K562 (cell line): ENCODE results near the gene PSD2. TPM values are rescaled to one million over a fixed set of nuclear protein-coding genes. Genes with fewer than 3 reads are reported as not detected.
A peak's percentile ranks its signal among the peaks of the same experiment; 100 is the strongest.

Experiments used
- BRD9 ChIP-seq: fragments of 450-650 bp; IDR thresholded peaks from 2 replicates; pipeline ENCODE4 v1.6.1; 2018; ENCODE audit warnings: low read depth; ENCODE audit not compliant: partially characterized antibody
- CHD1 ChIP-seq: fragments of 200-600 bp; sonication (generic); IDR thresholded peaks from one replicate; pipeline ENCODE4 v1.6.1; 2012; ENCODE audit warnings: mild to moderate bottlenecking, moderate library complexity, low read length, inconsistent platforms
- CTBP1 ChIP-seq: fragments of 450-650 bp; IDR thresholded peaks from 2 replicates; pipeline ENCODE4 v1.6.1; 2016; ENCODE audit warnings: borderline replicate concordance
- GATAD2B ChIP-seq: fragments of 450-650 bp; IDR thresholded peaks from 2 replicates; pipeline ENCODE4 v1.6.1; 2017; ENCODE audit warnings: mild to moderate bottlenecking, borderline replicate concordance
- NR2F6 ChIP-seq: fragments of 450-650 bp; formaldehyde crosslinking; IDR thresholded peaks from 2 replicates; pipeline ENCODE4 v1.4.0; 2020; ENCODE audit warnings: mild to moderate bottlenecking
- SIX5 ChIP-seq, 2 experiments: IDR thresholded peaks; 2 replicates each; pipeline ENCODE4 v1.6.1; 2011; ENCODE audit warnings: low read length in 2 of 2, borderline replicate concordance in 1 of 2, low read depth in 1 of 2, mild to moderate bottlenecking in 1 of 2, moderate library complexity in 1 of 2; ENCODE audit not compliant: insufficient read depth in 1 of 2
- ZNF140 ChIP-seq: fragments of 250-450 bp; sonication (Bioruptor Pico); IDR thresholded peaks from 2 replicates; pipeline ENCODE4 v1.8.0; 2021; ENCODE audit warnings: moderate library complexity, mild to moderate bottlenecking, inconsistent platforms
- ZNF184 ChIP-seq: sonication (generic); formaldehyde crosslinking; IDR thresholded peaks from 2 replicates; pipeline ENCODE4 v1.5.0; 2020; ENCODE audit warnings: missing genetic modification reagents
- ZNF274 ChIP-seq: IDR thresholded peaks from 2 replicates; pipeline ENCODE4 v1.6.1; 2011; ENCODE audit warnings: low read depth, mild to moderate bottlenecking, low read length, moderate library complexity, borderline replicate concordance
- ZNF586 ChIP-seq: fragments of 450-650 bp; formaldehyde crosslinking; conservative IDR thresholded peaks from 2 replicates; pipeline ENCODE4 v1.4.0; 2020; ENCODE audit warnings: mild to moderate bottlenecking, moderate library complexity
- polyA plus RNA-seq, 8 experiments: library from polyadenylated mRNA; depleted of rRNA in 4 of 8; stranded (reverse) in 5 of 8; unstranded in 3 of 8; fragments of >200 nt; fragmentation: Nextera tagmentation in 2 of 8; fragmentation: Illumina TruSeq in 1 of 8; extraction: Ambion mirVana in 2 of 8; extraction: Trizol in 1 of 8; gene quantifications; 2 replicates each; pipeline versions ENCODE4 v1.2.1 to v1.2.3, GENCODE V29; 2011 to 2014; ENCODE audit warnings: inconsistent platforms in 1 of 8, missing spikeins in 1 of 8
- total RNA-seq, 7 experiments: library from RNA; depleted of rRNA in 6 of 7; stranded (reverse); fragments of >200 nt in 6 of 7; fragmentation: Illumina TruSeq in 2 of 7; extraction: Trizol in 2 of 7; gene quantifications; 2 replicates each; pipeline versions ENCODE4 v1.2.1 to v1.2.3, GENCODE V29; 2011 to 2021; ENCODE audit warnings: low replicate concordance in 1 of 7
- TF ChIP-seq, protein P1 (sequence below): fragments of 450-650 bp; IDR thresholded peaks from 2 replicates; pipeline ENCODE4 v1.6.1; 2016; ENCODE audit warnings: borderline replicate concordance
- TF ChIP-seq, protein P2 (sequence below): fragments of 250-450 bp; sonication (Bioruptor Pico); IDR thresholded peaks from 2 replicates; pipeline ENCODE4 v1.4.0; 2020; ENCODE audit warnings: mild to moderate bottlenecking
- TF ChIP-seq, protein P3 (sequence below): fragments of 450-650 bp; formaldehyde crosslinking; IDR thresholded peaks from 2 replicates; pipeline ENCODE4 v1.4.0; 2022; ENCODE audit warnings: missing genetic modification characterization
- TF ChIP-seq, protein P4 (sequence below): fragments of 450-650 bp; IDR thresholded peaks from 2 replicates; pipeline ENCODE4 v1.6.1; 2016; ENCODE audit warnings: low read depth

The PSD2 gene
- total and polyA plus RNA-seq, 9 of the 15 experiments (the other 6 are each of a cell fraction or from before 2014, with no cell fraction given) = 0.01 to 0.09 (median 0.04) TPM; not detected in 4

DNA sequence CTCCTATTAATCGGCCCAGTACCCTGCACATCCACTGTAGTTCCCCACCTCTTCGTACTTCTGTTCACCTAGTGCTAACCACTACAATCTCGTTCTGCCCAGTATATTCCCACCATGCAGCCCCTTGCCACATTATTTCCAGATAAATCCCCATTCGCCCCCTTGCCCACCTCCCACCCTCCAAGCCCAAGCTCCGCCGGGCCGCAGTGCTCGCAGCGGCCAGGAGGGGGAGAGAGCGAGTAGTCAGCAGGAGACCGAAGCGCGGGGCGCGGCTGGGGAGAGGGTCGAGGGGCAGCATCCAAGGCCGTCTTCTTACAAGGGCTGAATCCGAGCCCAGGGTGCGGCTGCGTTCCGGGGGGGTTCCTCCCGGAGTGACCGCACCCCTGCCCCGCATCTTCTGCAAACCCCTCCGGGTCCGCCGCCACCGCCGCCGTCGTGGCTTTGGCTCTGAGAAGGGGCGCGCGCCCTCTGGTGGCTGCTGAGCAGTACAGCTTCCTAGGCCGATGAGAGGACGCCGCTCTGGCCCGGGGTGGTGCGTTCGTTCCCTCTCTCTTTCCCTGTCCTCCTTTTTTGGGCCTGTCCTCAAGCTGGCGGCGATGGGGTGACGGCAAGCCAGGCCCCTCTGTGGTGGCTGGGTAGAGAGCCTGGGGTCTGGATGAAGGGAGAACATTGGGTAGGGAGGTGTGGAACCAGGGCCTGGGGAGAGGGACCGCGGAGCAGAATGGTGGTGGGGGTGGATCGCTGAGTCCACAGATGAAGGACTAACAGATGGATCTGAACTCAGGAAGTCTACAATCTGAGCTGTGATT lies 30.0 kb upstream of the PSD2 start (continued):
- TF ChIP-seq, protein P1, sequence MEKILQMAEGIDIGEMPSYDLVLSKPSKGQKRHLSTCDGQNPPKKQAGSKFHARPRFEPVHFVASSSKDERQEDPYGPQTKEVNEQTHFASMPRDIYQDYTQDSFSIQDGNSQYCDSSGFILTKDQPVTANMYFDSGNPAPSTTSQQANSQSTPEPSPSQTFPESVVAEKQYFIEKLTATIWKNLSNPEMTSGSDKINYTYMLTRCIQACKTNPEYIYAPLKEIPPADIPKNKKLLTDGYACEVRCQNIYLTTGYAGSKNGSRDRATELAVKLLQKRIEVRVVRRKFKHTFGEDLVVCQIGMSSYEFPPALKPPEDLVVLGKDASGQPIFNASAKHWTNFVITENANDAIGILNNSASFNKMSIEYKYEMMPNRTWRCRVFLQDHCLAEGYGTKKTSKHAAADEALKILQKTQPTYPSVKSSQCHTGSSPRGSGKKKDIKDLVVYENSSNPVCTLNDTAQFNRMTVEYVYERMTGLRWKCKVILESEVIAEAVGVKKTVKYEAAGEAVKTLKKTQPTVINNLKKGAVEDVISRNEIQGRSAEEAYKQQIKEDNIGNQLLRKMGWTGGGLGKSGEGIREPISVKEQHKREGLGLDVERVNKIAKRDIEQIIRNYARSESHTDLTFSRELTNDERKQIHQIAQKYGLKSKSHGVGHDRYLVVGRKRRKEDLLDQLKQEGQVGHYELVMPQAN = no peak
- TF ChIP-seq SIX5 (IDR thresholded peaks at IDR 0.05; ENCODE audit: borderline replicate concordance in 1 of 2, insufficient read depth in 1 of 2, low read depth in 1 of 2, low read length in 2 of 2) (no peak), ZNF140 (CRISPR knock-in tag) (no peak), CHD1 (no peak), GATAD2B (no peak), ZNF184 (CRISPR knock-in tag) (no peak), ZNF586 (no peak), NR2F6 (CRISPR knock-in tag) (no peak), BRD9 (peak; percentile 97), ZNF274 (no peak), CTBP1 (peak; percentile 88)
- TF ChIP-seq, protein P2, sequence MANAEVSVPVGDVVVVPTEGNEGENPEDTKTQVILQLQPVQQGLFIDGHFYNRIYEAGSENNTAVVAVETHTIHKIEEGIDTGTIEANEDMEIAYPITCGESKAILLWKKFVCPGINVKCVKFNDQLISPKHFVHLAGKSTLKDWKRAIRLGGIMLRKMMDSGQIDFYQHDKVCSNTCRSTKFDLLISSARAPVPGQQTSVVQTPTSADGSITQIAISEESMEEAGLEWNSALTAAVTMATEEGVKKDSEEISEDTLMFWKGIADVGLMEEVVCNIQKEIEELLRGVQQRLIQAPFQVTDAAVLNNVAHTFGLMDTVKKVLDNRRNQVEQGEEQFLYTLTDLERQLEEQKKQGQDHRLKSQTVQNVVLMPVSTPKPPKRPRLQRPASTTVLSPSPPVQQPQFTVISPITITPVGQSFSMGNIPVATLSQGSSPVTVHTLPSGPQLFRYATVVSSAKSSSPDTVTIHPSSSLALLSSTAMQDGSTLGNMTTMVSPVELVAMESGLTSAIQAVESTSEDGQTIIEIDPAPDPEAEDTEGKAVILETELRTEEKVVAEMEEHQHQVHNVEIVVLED (CRISPR knock-in tag) = no peak
- TF ChIP-seq, protein P3, sequence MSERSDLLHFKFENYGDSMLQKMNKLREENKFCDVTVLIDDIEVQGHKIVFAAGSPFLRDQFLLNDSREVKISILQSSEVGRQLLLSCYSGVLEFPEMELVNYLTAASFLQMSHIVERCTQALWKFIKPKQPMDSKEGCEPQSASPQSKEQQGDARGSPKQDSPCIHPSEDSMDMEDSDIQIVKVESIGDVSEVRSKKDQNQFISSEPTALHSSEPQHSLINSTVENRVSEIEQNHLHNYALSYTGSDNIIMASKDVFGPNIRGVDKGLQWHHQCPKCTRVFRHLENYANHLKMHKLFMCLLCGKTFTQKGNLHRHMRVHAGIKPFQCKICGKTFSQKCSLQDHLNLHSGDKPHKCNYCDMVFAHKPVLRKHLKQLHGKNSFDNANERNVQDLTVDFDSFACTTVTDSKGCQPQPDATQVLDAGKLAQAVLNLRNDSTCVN (CRISPR knock-in tag) = no peak
- TF ChIP-seq, protein P4, sequence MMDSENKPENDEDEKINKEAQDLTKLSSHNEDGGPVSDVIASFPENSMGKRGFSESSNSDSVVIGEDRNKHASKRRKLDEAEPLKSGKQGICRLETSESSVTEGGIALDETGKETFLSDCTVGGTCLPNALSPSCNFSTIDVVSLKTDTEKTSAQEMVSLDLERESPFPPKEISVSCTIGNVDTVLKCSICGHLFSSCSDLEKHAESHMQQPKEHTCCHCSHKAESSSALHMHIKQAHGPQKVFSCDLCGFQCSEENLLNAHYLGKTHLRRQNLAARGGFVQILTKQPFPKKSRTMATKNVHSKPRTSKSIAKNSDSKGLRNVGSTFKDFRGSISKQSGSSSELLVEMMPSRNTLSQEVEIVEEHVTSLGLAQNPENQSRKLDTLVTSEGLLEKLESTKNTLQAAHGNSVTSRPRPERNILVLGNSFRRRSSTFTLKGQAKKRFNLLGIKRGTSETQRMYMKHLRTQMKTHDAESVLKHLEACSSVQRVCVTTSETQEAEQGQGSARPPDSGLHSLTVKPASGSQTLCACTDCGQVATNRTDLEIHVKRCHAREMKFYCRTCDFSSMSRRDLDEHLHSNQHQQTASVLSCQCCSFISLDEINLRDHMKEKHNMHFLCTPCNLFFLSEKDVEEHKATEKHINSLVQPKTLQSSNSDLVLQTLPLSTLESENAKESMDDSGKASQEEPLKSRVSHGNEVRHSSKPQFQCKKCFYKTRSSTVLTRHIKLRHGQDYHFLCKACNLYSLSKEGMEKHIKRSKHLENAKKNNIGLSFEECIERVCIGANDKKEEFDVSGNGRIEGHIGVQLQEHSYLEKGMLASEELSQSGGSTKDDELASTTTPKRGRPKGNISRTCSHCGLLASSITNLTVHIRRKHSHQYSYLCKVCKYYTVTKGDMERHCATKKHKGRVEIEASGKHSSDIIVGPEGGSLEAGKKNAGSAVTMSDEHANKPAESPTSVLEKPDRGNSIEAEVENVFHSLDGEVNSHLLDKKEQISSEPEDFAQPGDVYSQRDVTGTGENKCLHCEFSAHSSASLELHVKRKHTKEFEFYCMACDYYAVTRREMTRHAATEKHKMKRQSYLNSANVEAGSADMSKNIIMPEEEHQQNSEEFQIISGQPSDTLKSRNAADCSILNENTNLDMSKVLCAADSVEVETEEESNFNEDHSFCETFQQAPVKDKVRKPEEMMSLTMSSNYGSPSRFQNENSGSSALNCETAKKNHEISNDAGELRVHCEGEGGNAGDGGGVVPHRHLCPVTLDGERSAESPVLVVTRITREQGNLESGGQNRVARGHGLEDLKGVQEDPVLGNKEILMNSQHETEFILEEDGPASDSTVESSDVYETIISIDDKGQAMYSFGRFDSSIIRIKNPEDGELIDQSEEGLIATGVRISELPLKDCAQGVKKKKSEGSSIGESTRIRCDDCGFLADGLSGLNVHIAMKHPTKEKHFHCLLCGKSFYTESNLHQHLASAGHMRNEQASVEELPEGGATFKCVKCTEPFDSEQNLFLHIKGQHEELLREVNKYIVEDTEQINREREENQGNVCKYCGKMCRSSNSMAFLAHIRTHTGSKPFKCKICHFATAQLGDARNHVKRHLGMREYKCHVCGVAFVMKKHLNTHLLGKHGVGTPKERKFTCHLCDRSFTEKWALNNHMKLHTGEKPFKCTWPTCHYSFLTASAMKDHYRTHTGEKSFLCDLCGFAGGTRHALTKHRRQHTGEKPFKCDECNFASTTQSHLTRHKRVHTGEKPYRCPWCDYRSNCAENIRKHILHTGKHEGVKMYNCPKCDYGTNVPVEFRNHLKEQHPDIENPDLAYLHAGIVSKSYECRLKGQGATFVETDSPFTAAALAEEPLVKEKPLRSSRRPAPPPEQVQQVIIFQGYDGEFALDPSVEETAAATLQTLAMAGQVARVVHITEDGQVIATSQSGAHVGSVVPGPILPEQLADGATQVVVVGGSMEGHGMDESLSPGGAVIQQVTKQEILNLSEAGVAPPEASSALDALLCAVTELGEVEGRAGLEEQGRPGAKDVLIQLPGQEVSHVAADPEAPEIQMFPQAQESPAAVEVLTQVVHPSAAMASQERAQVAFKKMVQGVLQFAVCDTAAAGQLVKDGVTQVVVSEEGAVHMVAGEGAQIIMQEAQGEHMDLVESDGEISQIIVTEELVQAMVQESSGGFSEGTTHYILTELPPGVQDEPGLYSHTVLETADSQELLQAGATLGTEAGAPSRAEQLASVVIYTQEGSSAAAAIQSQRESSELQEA = no peak
